ENCODE data around the gene CLEC4F.

The CLEC4F gene

GRCh38 chr2:70793450-70793849, 26.9 kb downstream of the CLEC4F start:
- TF ChIP-seq, protein P1, sequence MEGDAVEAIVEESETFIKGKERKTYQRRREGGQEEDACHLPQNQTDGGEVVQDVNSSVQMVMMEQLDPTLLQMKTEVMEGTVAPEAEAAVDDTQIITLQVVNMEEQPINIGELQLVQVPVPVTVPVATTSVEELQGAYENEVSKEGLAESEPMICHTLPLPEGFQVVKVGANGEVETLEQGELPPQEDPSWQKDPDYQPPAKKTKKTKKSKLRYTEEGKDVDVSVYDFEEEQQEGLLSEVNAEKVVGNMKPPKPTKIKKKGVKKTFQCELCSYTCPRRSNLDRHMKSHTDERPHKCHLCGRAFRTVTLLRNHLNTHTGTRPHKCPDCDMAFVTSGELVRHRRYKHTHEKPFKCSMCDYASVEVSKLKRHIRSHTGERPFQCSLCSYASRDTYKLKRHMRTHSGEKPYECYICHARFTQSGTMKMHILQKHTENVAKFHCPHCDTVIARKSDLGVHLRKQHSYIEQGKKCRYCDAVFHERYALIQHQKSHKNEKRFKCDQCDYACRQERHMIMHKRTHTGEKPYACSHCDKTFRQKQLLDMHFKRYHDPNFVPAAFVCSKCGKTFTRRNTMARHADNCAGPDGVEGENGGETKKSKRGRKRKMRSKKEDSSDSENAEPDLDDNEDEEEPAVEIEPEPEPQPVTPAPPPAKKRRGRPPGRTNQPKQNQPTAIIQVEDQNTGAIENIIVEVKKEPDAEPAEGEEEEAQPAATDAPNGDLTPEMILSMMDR (IDR thresholded peaks at IDR 0.05; ENCODE audit: insufficient read depth, low read depth, low read length, missing control alignments) = no peak
- no peak for DNase-seq (ENCODE audit: low read depth)
- H3K4me3 ChIP-seq (ENCODE audit: low read depth, low read length) = no peak overlapping the region

DNA sequence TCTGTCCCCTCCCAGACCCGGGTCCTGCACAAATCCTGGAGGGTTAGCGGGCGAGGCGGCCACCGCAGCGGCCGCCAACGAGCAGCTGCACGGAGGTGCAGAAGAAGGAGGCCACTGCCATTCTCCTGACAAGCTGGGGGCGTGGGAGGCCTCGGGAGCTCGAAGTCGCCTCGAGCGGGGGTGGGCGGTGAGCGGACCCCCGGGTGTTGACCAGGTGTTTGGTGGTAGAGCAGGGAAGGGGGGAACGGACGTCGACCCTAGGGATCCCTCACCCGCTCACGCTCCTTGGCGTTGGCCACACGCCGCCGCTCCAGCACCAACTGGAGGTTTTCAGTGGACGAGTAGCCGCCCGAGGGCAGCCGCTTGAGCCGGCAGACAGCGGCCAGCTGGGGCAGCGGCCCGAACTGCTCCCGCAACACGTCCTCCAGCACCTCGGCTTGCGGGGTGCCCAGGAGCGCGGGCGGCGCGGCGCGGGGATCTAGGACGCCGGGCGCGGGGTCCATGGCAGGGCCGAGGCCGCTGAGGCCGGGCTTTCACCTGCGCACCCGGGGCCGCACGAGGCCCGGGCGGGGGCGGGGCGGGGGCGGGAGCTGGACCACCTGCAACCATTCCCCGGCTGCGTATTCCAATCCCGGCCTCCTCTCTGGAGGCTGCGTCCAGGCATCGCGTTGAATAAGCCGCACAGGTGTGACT, 30.1 kb downstream of the CLEC4F start, which contains the start of gene FIGLA:
Gene FIGLA, minus strand, starts transcription at position 508 of the 693 bp plus-strand sequence. Its CDS starts 5 bp downstream, at position 503.
- TF ChIP-seq, protein P1 (IDR thresholded peaks at IDR 0.05; ENCODE audit: insufficient read depth, low read depth, low read length, missing control alignments) = no peak
- no peak for DNase-seq (ENCODE audit: low read depth)
- H3K4me3 ChIP-seq (ENCODE audit: low read depth, low read length) = no peak within 1 kb of the TSS

- TF ChIP-seq, protein P1 (IDR thresholded peaks at IDR 0.05; ENCODE audit: insufficient read depth, low read depth, low read length, missing control alignments) = peak; percentile 54
- peak; percentile 58 for DNase-seq (ENCODE audit: low read depth)
- H3K4me3 ChIP-seq (ENCODE audit: low read depth, low read length) = no peak overlapping the region
Measured at GRCh38 chr2:70789304-70790135, 30.9 kb downstream of the CLEC4F start.

- H3K4me3 ChIP-seq (ENCODE audit: low read depth, low read length) = no peak overlapping the region
- DNase-seq (ENCODE audit: low read depth) = peak; percentile 44
- TF ChIP-seq, protein P1 (IDR thresholded peaks at IDR 0.05; ENCODE audit: insufficient read depth, low read depth, low read length, missing control alignments) = peak; percentile 48
Measured at GRCh38 chr2:70785137-70785911, 35.1 kb downstream of the CLEC4F start.

- DNase-seq (ENCODE audit: low read depth) = no peak
- TF ChIP-seq, protein P1 (IDR thresholded peaks at IDR 0.05; ENCODE audit: insufficient read depth, low read depth, low read length, missing control alignments) = no peak
- H3K4me3 ChIP-seq (ENCODE audit: low read depth, low read length) = no peak overlapping the region
Measured at GRCh38 chr2:70784320-70784719, 36.1 kb downstream of the CLEC4F start.

DNA sequence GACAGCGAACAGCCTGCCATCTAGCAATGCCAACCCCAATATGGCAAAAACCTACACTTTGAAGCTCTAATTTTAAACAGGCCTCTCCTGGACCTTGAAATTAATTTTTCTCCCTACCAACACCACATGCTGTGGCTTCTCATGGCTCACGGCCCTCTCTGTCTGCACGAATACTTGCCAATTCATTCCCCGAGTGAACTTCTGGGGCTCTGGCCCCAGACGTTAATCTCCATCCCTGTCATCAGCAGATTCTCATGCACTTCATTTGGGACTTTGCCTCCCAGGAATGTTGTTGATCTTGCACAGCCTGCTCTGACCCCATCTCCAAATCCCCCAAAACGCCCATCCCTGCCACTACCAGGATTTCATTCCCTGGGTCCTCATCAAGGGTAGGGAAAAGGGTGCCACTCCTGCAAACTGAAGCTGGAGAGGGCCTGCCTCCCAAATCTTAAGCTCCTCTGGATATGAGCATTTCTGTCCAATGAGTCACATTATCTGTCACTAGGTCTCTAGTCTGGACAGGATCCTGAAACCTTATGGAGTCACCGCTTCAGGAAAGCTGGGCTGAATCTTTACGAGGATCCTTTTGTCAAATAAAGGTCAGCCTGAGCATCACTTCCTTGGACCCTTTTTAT, 40.4 kb downstream of the CLEC4F start:
- TF ChIP-seq, protein P1 (IDR thresholded peaks at IDR 0.05; ENCODE audit: insufficient read depth, low read depth, low read length, missing control alignments) = no peak
- H3K4me3 ChIP-seq (ENCODE audit: low read depth, low read length) = no peak overlapping the region
- no peak for DNase-seq (ENCODE audit: low read depth)

Measured in GM12865 (cell line).